Activated CD4-positive, alpha-beta T cell treated with anti-CD3 and anti-CD28 coated beads, Interleukin-2, amount 50 U/mL, for 16 hours (primary cell): ENCODE results near the gene PPP2R2D.
"Not testable (repeated sequence)": the region's sequence is repeated elsewhere in the genome, so short reads cannot be mapped to it uniquely, and the experiment has no call there.

Experiments used
- DNase-seq: peaks from one replicate; pipeline ENCODE4 v3.0.0-alpha.2; 2020

PPP2R2D gene

GRCh38 chr10:131930150-131930549 is 29.3 kb downstream of the PPP2R2D start:
- DNase-seq = no peak

- no peak for DNase-seq
These were observed 29.9 kb downstream of the PPP2R2D start for GRCh38 chr10:131930586-131931330.

GRCh38 chr10:131931981-131932380 is 31.2 kb downstream of the PPP2R2D start:
- DNase-seq = no peak

- DNase-seq = no peak
These were observed 32.3 kb downstream of the PPP2R2D start for GRCh38 chr10:131933016-131933695.

- DNase-seq = no peak
These were observed 32.9 kb downstream of the PPP2R2D start for GRCh38 chr10:131933696-131934086.

- no peak for DNase-seq
These were observed 34.0 kb downstream of the PPP2R2D start for GRCh38 chr10:131934769-131935168.

GRCh38 chr10:131935260-131935659 is 34.5 kb downstream of the PPP2R2D start:
- no peak for DNase-seq

GRCh38 chr10:131936294-131936693 is 35.5 kb downstream of the PPP2R2D start:
- no peak for DNase-seq

- DNase-seq = no peak
These were observed 35.9 kb downstream of the PPP2R2D start for GRCh38 chr10:131936736-131937135.

- DNase-seq = no peak
These were observed 37.0 kb downstream of the PPP2R2D start for GRCh38 chr10:131937836-131938235.

GRCh38 chr10:131938681-131939080 is 37.9 kb downstream of the PPP2R2D start:
- no peak for DNase-seq

GRCh38 chr10:131942455-131942854 is 41.6 kb downstream of the PPP2R2D start:
- no peak for DNase-seq

- no peak for DNase-seq
These were observed 42.4 kb downstream of the PPP2R2D start for GRCh38 chr10:131943021-131943814.

GRCh38 chr10:131944412-131944811 is 43.6 kb downstream of the PPP2R2D start:
- DNase-seq = no peak

- DNase-seq = no peak
These were observed 44.3 kb downstream of the PPP2R2D start for GRCh38 chr10:131944976-131945695.

GRCh38 chr10:131946321-131946751 is 45.5 kb downstream of the PPP2R2D start:
- no peak for DNase-seq

- DNase-seq = no peak
These were observed 46.1 kb downstream of the PPP2R2D start for GRCh38 chr10:131946880-131947279.

GRCh38 chr10:131947631-131948347 is 47.0 kb downstream of the PPP2R2D start:
- no peak for DNase-seq

- DNase-seq = no peak
These were observed 47.7 kb downstream of the PPP2R2D start for GRCh38 chr10:131948501-131948900.

GRCh38 chr10:131949041-131949862 is 48.4 kb downstream of the PPP2R2D start:
- no peak for DNase-seq

- DNase-seq = not testable (repeated sequence)
These were observed 49.1 kb downstream of the PPP2R2D start for GRCh38 chr10:131949908-131950307.
